Measurements from ENCODE around the gene AJAP1.
A peak's percentile ranks its signal among the peaks of the same experiment; 100 is the strongest.

The AJAP1 gene

GRCh38 chr1:4786055-4786454, 131.6 kb downstream of the AJAP1 start:
- no peak for DNase-seq (ENCODE audit: low read depth)
- no peak for TF ChIP-seq CTCF (IDR thresholded peaks at IDR 0.05; ENCODE audit: insufficient read depth, low read depth, low read length, missing control alignments)
- no peak overlapping the region for H3K4me3 ChIP-seq (ENCODE audit: low read depth, low read length)

- no peak for TF ChIP-seq CTCF (IDR thresholded peaks at IDR 0.05; ENCODE audit: insufficient read depth, low read depth, low read length, missing control alignments)
- DNase-seq (ENCODE audit: low read depth) = no peak
- H3K4me3 ChIP-seq (ENCODE audit: low read depth, low read length) = no peak overlapping the region
These were observed 133.1 kb downstream of the AJAP1 start for GRCh38 chr1:4787551-4787950.

GRCh38 chr1:4792565-4792964, 138.2 kb downstream of the AJAP1 start:
- no peak for TF ChIP-seq CTCF (IDR thresholded peaks at IDR 0.05; ENCODE audit: insufficient read depth, low read depth, low read length, missing control alignments)
- DNase-seq (ENCODE audit: low read depth) = no peak
- no peak overlapping the region for H3K4me3 ChIP-seq (ENCODE audit: low read depth, low read length)

GRCh38 chr1:4794020-4794780, 139.8 kb downstream of the AJAP1 start:
- no peak for DNase-seq (ENCODE audit: low read depth)
- no peak overlapping the region for H3K4me3 ChIP-seq (ENCODE audit: low read depth, low read length)
- TF ChIP-seq CTCF (IDR thresholded peaks at IDR 0.05; ENCODE audit: insufficient read depth, low read depth, low read length, missing control alignments) = no peak

- H3K4me3 ChIP-seq (ENCODE audit: low read depth, low read length) = no peak overlapping the region; the same call in 1 of the 2 replicates
- DNase-seq (ENCODE audit: low read depth) = peak; percentile 81
- TF ChIP-seq CTCF (IDR thresholded peaks at IDR 0.05; ENCODE audit: insufficient read depth, low read depth, low read length, missing control alignments) = peak; percentile 16
These were observed 142.0 kb downstream of the AJAP1 start for GRCh38 chr1:4796161-4797015.

- no peak overlapping the region for H3K4me3 ChIP-seq (ENCODE audit: low read depth, low read length)
- TF ChIP-seq CTCF (IDR thresholded peaks at IDR 0.05; ENCODE audit: insufficient read depth, low read depth, low read length, missing control alignments) = no peak
- peak; percentile 15 for DNase-seq (ENCODE audit: low read depth)
These were observed 142.6 kb downstream of the AJAP1 start for GRCh38 chr1:4797016-4797410.

Measured in GM12865 (cell line).